Cortex of kidney (tissue), 1 donor: ENCODE measurements around the gene RBL2.

Experiments used
- DNase-seq: peaks from one replicate; lab custom pipeline; 2025; lab: John Stamatoyannopoulos, UW

Gene RBL2

GRCh38 chr16:53456625-53457024 is 22.4 kb downstream of the RBL2 start:
- no peak for DNase-seq

GRCh38 chr16:53457670-53458069 is 23.4 kb downstream of the RBL2 start:
- DNase-seq, result no peak

GRCh38 chr16:53458635-53459034 is 24.4 kb downstream of the RBL2 start:
- no peak for DNase-seq

GRCh38 chr16:53465606-53466280 is 31.5 kb downstream of the RBL2 start:
- no peak for DNase-seq

- no peak for DNase-seq
Measured at GRCh38 chr16:53476867-53477266, 42.6 kb downstream of the RBL2 start.

- DNase-seq, result no peak
Measured at GRCh38 chr16:53478965-53479364, 44.7 kb downstream of the RBL2 start.

- no peak for DNase-seq
Measured at GRCh38 chr16:53480394-53480793, 46.1 kb downstream of the RBL2 start.

GRCh38 chr16:53482123-53482522 is 47.9 kb downstream of the RBL2 start:
- no peak for DNase-seq

GRCh38 chr16:53484542-53484941 is 50.3 kb downstream of the RBL2 start:
- no peak for DNase-seq

- DNase-seq, result no peak
Measured at GRCh38 chr16:53486230-53486629, 52.0 kb downstream of the RBL2 start.

GRCh38 chr16:53489755-53490154 is 55.5 kb downstream of the RBL2 start:
- DNase-seq, result no peak

- DNase-seq, result no peak
Measured at GRCh38 chr16:53492503-53492902, 58.2 kb downstream of the RBL2 start.

GRCh38 chr16:53494636-53495035 is 60.4 kb downstream of the RBL2 start:
- DNase-seq, result no peak

- DNase-seq, result no peak
Measured at GRCh38 chr16:53495325-53495724, 61.1 kb downstream of the RBL2 start.

- DNase-seq, result no peak
Measured at GRCh38 chr16:53498984-53499383, 64.7 kb downstream of the RBL2 start.

- no peak for DNase-seq
Measured at GRCh38 chr16:53501216-53501859, 67.1 kb downstream of the RBL2 start.

GRCh38 chr16:53502331-53503269 is 68.3 kb downstream of the RBL2 start, which contains the start of gene AKTIP:
Gene AKTIP, minus strand, starts transcription at chr16:53503209. Its CDS starts 2,950 bp downstream, at chr16:53500259.
- DNase-seq, result no peak

GRCh38 chr16:53503270-53503923 is 69.1 kb downstream of the RBL2 start:
- DNase-seq, result peak; percentile 58

GRCh38 chr16:53503991-53504663 is 69.9 kb downstream of the RBL2 start:
- DNase-seq, result no peak

- no peak for DNase-seq
Measured at GRCh38 chr16:53504665-53505064, 70.4 kb downstream of the RBL2 start.

GRCh38 chr16:53506254-53506653 is 72.0 kb downstream of the RBL2 start:
- no peak for DNase-seq
